ENCODE measurements around the gene ENTPD8.
A peak's percentile ranks its signal among the peaks of the same experiment; 100 is the strongest.

Gene ENTPD8

GRCh38 chr9:137430723-137431415 lies 10.3 kb downstream of the ENTPD8 start:
- no peak for DNase-seq (ENCODE audit: low spot score)

- DNase-seq (ENCODE audit: low spot score): no peak
Measured at GRCh38 chr9:137429974-137430722, 11.0 kb downstream of the ENTPD8 start.

GRCh38 chr9:137429546-137429890 lies 11.6 kb downstream of the ENTPD8 start:
- DNase-seq (ENCODE audit: low spot score): no peak

- DNase-seq (ENCODE audit: low spot score): no peak
Measured at GRCh38 chr9:137428841-137429545, 12.2 kb downstream of the ENTPD8 start.

- DNase-seq (ENCODE audit: low spot score): no peak
Measured at GRCh38 chr9:137428311-137428630, 12.9 kb downstream of the ENTPD8 start.

- no peak for DNase-seq (ENCODE audit: low spot score)
Measured at GRCh38 chr9:137427454-137428310, 13.5 kb downstream of the ENTPD8 start.

GRCh38 chr9:137426018-137426681 lies 15.0 kb downstream of the ENTPD8 start:
- DNase-seq (ENCODE audit: low spot score): no peak

GRCh38 chr9:137423514-137424291 lies 17.5 kb downstream of the ENTPD8 start:
- DNase-seq (ENCODE audit: low spot score): peak; percentile 41

GRCh38 chr9:137422604-137423513 lies 18.3 kb downstream of the ENTPD8 start, which contains the start of the genes EXD3 and NOXA1:
Gene EXD3 (minus strand): TSS chr9:137423162. CDS start chr9:137395357, 27,805 bp downstream.
Gene NOXA1 (plus strand): TSS chr9:137423393. CDS start chr9:137423530, 137 bp downstream.
- DNase-seq (ENCODE audit: low spot score): peak; percentile 98

- DNase-seq (ENCODE audit: low spot score): no peak
Measured at GRCh38 chr9:137421838-137422603, 19.1 kb downstream of the ENTPD8 start.

GRCh38 chr9:137417161-137418021 lies 23.8 kb downstream of the ENTPD8 start:
- no peak for DNase-seq (ENCODE audit: low spot score)

GRCh38 chr9:137416563-137417151 lies 24.5 kb downstream of the ENTPD8 start:
- no peak for DNase-seq (ENCODE audit: low spot score)

- no peak for DNase-seq (ENCODE audit: low spot score)
Measured at GRCh38 chr9:137416006-137416562, 25.1 kb downstream of the ENTPD8 start.

- no peak for DNase-seq (ENCODE audit: low spot score)
Measured at GRCh38 chr9:137415451-137415850, 25.7 kb downstream of the ENTPD8 start.

GRCh38 chr9:137412431-137412830 lies 28.7 kb downstream of the ENTPD8 start:
- no peak for DNase-seq (ENCODE audit: low spot score)

- DNase-seq (ENCODE audit: low spot score): peak; percentile 91
Measured at GRCh38 chr9:137411645-137412380, 29.3 kb downstream of the ENTPD8 start.

Data from AG20443 (cell line).